Measurements from ENCODE around the gene PALLD. TPM values are rescaled to one million over a fixed set of nuclear protein-coding genes. Genes with fewer than 3 reads are reported as not detected.

The PALLD gene
- total RNA-seq, 2 donors from 2014 or later: 92.7 to 138 TPM

GRCh38 chr4:168607215-168607614 lies 110.4 kb downstream of the PALLD start:
- no peak for DNase-seq
- intact Hi-C loops (cut with DNase I, micrococcal nuclease): no loop called here
- ATAC-seq: no peak

DNA sequence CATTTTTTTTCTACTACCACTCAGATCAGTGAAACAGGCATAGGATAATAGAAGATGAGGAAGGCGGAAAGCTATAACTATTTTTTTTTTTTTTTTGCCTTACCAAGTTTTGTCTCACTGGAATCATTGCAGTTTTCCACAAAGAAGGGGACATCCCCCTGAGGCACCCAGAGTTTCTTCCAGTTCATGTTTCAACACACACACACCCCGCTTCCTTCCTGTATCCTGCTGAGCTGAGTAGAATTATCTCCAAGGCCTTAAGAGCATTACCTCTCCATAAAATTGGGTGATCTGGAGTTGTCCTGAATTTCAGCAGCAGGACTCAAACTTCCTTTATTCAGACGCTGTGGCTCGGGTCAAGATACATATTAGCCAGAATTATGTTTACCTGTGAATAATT lies 111.9 kb downstream of the PALLD start:
- DNase-seq: no peak
- intact Hi-C loops (cut with DNase I, micrococcal nuclease): no loop called here
- no peak for ATAC-seq

GRCh38 chr4:168609369-168609768 lies 112.5 kb downstream of the PALLD start:
- ATAC-seq (no peak), DNase-seq (no peak)
- intact Hi-C loops (cut with DNase I, micrococcal nuclease): no loop called here

GRCh38 chr4:168610911-168611530 lies 114.2 kb downstream of the PALLD start:
- ATAC-seq (no peak), DNase-seq (no peak)
- intact Hi-C loops (cut with DNase I, micrococcal nuclease): no loop called here

GRCh38 chr4:168612450-168613135 lies 115.7 kb downstream of the PALLD start:
- no peak for ATAC-seq
- intact Hi-C loops (cut with DNase I, micrococcal nuclease): no loop called here
- no peak for DNase-seq

GRCh38 chr4:168613869-168614268 lies 117.0 kb downstream of the PALLD start:
- intact Hi-C loops (cut with DNase I, micrococcal nuclease): no loop called here
- ATAC-seq: no peak
- no peak for DNase-seq

DNA sequence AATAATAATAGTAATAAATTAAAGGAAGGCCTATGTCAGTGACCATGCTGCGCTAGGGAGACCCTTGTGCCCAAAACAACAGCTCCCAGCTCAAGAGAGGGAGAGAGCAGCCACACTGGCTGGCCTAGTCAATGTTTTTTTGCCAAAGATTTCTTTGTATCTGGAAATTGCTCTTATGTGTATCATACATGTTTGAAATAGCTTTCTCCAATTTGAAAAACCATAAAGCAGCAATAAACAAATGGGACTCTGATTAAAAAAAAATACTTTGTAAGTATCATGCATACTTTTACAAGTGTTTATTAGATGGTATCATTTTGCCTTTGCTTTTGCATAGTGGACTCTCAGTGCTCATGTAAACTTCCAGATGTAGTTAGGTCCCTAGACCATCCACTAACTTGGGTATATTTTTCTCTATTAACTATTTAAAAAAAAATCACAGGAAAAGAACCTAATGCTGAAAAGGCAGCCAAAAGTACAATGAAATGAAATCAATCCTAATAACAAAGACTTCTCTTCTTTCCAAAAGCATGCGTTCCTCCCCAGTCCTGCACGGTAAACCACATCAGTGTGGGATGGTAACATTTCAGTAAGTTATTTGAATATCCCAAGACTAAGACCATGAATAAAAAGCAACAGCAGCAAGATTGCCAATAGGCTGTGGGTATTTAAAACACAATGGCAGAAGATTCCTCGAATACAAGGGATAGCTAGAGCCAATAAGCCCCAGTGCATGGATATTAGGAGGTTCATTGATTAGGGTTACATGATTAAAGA lies 117.6 kb downstream of the PALLD start:
- intact Hi-C loops (cut with DNase I, micrococcal nuclease): no loop called here
- ATAC-seq (no peak), DNase-seq (no peak)

DNA sequence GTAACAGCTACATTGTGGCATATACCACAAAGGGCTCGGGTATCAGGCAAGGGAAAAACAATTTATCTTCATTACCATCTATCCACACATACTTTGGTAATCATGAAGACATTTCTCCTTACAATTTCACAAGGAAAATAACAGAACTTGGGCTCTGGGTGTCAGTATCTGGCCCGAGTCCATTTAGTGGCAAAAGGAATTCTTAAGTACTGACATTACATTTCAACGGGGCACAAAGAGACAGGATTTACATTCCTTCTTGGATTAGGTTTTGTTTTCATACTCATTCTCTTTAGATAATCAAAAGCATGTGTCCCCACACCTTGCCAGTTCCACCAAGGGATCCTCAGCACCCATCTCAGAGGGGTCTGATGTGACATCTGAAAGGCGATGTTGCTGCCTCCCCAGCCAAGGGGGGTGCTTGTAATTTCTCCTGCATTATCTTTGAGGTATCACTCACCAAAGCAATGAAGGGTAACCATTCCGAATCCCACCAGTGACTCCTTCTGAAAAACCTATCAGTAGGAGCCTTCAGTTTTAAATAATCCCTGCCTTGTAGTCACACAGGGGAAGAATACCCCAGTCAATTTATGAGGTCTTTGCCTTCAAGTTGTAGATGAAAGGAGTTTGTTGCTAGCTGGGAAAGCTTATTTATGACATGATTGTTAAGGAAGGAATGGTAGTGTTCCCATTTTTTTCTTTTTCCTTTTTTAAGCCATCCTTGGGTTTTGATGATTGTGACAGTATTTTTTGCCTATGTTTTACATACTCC lies 118.6 kb downstream of the PALLD start:
- DNase-seq: no peak
- ATAC-seq: no peak
- intact Hi-C loops (cut with DNase I, micrococcal nuclease): no loop called here

DNA sequence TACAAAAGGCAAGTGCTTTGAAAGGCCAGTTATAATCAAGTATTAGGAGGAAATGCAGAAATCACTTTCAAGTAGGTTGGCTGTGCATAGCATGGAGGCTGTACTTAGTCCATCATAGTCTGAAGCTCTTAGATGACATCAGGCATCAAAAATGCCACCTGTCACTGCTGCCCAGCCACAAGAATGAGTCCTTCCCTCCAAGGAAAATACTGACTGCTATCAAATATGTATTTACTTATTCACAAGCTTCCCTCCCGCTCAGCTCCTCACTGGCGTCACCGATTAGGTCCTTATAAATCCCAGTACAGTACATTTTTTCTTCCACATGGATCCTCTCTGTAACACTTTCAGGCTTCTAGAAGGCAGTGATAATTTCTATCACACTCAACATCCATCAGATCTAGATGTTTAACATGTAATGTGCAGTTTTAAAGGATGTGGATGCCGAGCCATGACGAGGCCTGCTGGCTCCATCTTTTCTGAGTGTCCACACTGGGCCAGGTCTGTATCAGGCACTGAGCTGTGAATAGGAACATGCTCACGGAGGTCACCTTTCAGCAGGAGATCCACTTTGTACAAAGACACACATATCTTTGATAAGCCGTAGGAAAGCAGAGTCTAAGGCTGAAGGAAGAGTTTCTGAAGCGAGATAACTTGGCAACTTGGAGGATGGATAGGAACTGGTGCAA lies 121.9 kb downstream of the PALLD start:
- intact Hi-C loops (cut with DNase I, micrococcal nuclease): no loop called here
- no peak for ATAC-seq
- no peak for DNase-seq

DNA sequence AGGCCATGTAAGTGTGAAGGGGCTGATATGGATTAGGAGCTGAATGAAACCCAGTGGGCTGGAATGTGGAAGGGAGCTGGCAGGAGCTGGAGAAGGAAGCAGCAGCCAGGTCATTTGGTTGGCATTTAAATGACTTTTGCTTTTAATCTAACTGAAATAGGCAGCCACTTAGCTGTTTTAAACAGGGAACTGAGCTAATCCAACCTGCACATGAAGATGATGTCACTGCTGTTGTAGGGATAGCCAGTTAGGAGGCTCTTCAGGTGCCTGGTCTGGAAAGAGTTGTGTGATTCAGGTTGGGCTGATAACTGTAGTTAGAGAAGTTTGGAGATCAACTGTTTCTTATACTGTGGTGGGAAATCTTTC lies 122.4 kb downstream of the PALLD start:
- intact Hi-C loops (cut with DNase I, micrococcal nuclease): no loop called here
- no peak for DNase-seq
- no peak for ATAC-seq

DNA sequence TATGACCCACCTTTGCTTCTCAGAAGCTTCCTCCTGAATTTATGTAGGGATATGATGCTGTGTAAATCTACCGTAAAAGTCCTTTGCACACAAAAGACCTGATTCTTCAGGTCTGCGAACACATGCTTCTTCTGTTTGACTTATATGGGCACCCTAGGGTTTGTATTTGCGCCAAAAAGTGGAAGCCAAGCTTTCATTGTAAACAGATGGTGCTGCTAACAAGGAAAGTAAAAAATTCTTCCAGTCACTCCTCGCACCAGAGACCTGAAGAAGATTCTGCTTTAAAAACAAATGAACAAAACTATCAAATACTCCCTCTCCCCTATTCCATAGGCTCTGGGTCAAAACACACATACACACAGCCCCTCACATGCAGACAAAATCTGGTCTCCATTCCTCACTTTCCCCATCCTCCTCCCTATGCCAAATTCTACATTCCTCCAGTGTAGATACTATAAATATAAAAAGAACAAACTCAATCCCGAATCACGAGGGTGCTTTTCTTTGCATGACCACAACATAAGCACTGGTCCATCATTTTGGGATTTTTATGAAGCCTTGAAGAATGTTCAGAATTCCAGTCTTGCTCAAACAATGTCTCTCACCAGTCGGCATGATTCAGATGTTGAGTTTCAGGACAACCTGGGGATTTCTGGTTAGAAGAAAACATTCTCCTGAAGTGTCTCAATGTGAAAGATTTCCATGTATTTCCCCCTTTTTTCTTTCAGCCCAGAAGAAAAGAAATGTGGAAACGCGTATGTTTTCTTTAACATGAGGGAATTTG lies 125.1 kb downstream of the PALLD start:
- intact Hi-C loops (cut with DNase I, micrococcal nuclease): no loop called here
- no peak for DNase-seq
- no peak for ATAC-seq

- intact Hi-C loops (cut with DNase I, micrococcal nuclease): no loop called here
- ATAC-seq: no peak
- DNase-seq: no peak
Observed at GRCh38 chr4:168622600-168622999, 125.7 kb downstream of the PALLD start.

DNA sequence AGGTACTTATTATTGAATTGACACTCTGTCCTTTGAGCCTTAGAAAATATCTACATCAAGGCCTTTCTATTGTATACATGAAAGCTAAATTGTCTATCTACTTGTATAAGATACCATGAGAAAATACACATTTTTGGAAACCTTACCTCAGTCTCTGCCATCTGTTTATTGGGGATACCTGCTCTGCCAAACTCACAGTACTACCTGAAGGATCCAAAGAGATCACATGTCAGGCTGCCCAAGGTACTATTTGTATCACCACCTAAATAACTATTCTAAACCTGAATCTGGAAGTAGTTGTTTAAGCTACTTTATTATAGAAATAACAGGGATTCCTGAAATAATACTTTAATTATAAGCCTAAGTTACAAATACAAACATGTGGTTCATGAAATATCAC lies 126.2 kb downstream of the PALLD start:
- DNase-seq: no peak
- no peak for ATAC-seq
- intact Hi-C loops (cut with DNase I, micrococcal nuclease): no loop called here

DNA sequence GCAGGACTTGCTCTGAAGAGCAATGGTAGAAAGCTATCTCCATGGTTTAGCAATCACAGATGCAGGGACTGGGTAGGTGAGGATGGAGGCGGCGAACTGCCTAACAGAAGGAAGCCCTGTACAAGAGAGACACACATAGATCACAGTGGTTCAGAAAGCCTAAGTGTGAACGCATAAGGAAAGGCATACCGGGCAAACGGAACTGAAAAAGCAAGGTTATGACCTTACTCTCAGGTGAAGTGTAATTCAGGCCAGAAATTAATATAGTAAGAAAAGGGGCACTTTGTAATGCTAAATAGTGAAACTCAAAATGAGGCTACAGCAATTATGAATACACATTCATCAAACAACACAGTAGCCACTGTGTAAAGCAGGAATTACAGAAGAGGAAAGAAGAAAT lies 126.6 kb downstream of the PALLD start:
- no peak for DNase-seq
- no peak for ATAC-seq
- intact Hi-C loops (cut with DNase I, micrococcal nuclease): no loop called here

DNA sequence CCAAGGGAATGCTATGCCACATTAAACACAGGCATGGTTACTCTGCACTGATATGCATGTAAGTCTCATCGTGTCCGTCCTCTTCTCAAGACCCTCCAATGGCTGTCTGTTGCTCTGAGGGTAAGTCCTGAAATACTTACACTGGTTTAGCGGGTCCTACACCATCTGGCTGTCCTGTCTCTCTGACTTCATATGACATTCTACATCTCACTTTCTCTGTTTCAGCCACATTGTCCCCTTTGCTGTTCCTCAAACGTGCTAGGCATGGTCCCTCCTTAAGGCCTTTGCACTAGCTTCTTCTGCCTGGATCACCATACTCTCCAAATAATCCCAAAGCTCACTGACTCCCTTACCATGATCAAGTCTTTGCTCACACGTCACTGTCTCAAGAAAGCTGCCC lies 131.4 kb downstream of the PALLD start:
- ATAC-seq: no peak
- intact Hi-C loops (cut with DNase I, micrococcal nuclease): no loop called here
- DNase-seq: no peak

GRCh38 chr4:168629566-168629965 lies 132.7 kb downstream of the PALLD start:
- DNase-seq (no peak), ATAC-seq (no peak)
- intact Hi-C loops (cut with DNase I, micrococcal nuclease): no loop called here

- intact Hi-C loops (cut with DNase I, micrococcal nuclease): no loop called here
- DNase-seq: no peak
- ATAC-seq: no peak
Observed at GRCh38 chr4:168630445-168631187, 133.8 kb downstream of the PALLD start.
